ENCODE measurements around the gene EXD1. TPM values are rescaled to one million over a fixed set of nuclear protein-coding genes. Genes with fewer than 3 reads are reported as not detected.
A peak's percentile ranks its signal among the peaks of the same experiment; 100 is the strongest.

EXD1 gene
- total and polyA plus RNA-seq, 2 experiments from 2014 or later: 0.07 TPM; not detected in 1

DNA sequence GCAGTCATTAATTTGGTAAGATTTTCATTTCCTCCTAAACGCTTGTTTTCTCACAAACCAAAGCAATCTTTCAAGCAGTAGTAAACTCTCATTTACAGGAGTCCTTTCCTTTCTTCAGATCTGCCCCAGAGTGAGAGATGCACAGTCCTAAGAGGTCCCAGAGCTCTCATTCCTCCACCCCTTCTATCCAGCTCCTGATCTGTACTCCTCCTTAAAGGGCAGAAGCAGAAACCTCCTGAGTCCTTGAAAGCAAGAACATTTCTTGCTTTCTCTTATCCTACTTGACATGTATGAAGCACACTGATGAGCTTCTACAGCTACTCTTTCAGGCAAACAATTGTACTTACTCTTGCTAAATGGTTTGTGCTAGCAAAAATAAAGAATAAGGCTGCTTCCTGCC is 11.7 kb downstream of the EXD1 start:
- Histone ChIP-seq H3K9me2 (ENCODE audit: insufficient read depth) (no peaks in the 10 kb centered on the region), H3K27ac (ENCODE audit: low read depth) (peak overlapping the region; percentile 39), H3K79me2 (replicated peaks; ENCODE audit: insufficient read depth) (no peaks in the 10 kb centered on the region), H3F3A (replicated peaks; ENCODE audit: low read depth) (no peaks in the 10 kb centered on the region), H4K20me1 (replicated peaks; ENCODE audit: insufficient read depth) (no peaks in the 10 kb centered on the region), H3K4me3 (0 out of 2 replicates have a peak overlapping the region, but pooled peaks have one; percentile 0), H2AFZ (peak overlapping the region; percentile 28), H3K27me3 (ENCODE audit: insufficient read depth) (no peaks in the 10 kb centered on the region), H3K4me1 (ENCODE audit: insufficient read depth) (peaks cover 15% of the 10 kb centered on the region), H3K36me3 (ENCODE audit: insufficient read depth) (no peaks in the 10 kb centered on the region), H3K4me2 (peak overlapping the region; percentile 28)
- Mint-ChIP-seq H3K27ac (peak overlapping the region; percentile 55), H3K4me1 (peaks cover 16% of the 10 kb centered on the region), H3K27me3 (ENCODE audit: insufficient read depth, low read depth, poor library complexity) (peaks cover 7% of the 10 kb centered on the region), H3K4me3 (no peak overlapping the region), H3K36me3 (ENCODE audit: low read depth) (no peaks in the 10 kb centered on the region), H3K9me3 (no peaks in the 10 kb centered on the region; the same call in 2 of the 3 replicates)
- TF ChIP-seq STAT1 (IDR thresholded peaks at IDR 0.05; ENCODE audit: unreplicated experiment): no peak
- no peak for TF ChIP-seq CREB1 (CRISPR knock-in tag; IDR thresholded peaks at IDR 0.05; ENCODE audit: low read depth)
- TF ChIP-seq ZNF114 (CRISPR knock-in tag; IDR thresholded peaks at IDR 0.05): no peak
- TF ChIP-seq, protein P1, sequence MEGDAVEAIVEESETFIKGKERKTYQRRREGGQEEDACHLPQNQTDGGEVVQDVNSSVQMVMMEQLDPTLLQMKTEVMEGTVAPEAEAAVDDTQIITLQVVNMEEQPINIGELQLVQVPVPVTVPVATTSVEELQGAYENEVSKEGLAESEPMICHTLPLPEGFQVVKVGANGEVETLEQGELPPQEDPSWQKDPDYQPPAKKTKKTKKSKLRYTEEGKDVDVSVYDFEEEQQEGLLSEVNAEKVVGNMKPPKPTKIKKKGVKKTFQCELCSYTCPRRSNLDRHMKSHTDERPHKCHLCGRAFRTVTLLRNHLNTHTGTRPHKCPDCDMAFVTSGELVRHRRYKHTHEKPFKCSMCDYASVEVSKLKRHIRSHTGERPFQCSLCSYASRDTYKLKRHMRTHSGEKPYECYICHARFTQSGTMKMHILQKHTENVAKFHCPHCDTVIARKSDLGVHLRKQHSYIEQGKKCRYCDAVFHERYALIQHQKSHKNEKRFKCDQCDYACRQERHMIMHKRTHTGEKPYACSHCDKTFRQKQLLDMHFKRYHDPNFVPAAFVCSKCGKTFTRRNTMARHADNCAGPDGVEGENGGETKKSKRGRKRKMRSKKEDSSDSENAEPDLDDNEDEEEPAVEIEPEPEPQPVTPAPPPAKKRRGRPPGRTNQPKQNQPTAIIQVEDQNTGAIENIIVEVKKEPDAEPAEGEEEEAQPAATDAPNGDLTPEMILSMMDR (conservative IDR thresholded peaks at IDR 0.05; ENCODE audit: low read depth in 2 of 2): no peak
- TF ChIP-seq EZH2phosphoT487 (IDR thresholded peaks at IDR 0.05; ENCODE audit: unreplicated experiment): no peak
- TF ChIP-seq, protein P2, sequence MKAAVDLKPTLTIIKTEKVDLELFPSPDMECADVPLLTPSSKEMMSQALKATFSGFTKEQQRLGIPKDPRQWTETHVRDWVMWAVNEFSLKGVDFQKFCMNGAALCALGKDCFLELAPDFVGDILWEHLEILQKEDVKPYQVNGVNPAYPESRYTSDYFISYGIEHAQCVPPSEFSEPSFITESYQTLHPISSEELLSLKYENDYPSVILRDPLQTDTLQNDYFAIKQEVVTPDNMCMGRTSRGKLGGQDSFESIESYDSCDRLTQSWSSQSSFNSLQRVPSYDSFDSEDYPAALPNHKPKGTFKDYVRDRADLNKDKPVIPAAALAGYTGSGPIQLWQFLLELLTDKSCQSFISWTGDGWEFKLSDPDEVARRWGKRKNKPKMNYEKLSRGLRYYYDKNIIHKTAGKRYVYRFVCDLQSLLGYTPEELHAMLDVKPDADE (IDR thresholded peaks at IDR 0.05): no peak
- no peak for TF ChIP-seq NANOG (IDR thresholded peaks at IDR 0.05; ENCODE audit: borderline replicate concordance)
- no peak for TF ChIP-seq ZNF331 (CRISPR knock-in tag; IDR thresholded peaks at IDR 0.05; ENCODE audit: low read depth)
- no peak for TF ChIP-seq POLR2AphosphoS5 (IDR thresholded peaks at IDR 0.05; ENCODE audit: low read depth)
- no peak for TF ChIP-seq EZH2 (IDR thresholded peaks at IDR 0.05; ENCODE audit: low read depth, unreplicated experiment)
- TF ChIP-seq, protein P3, sequence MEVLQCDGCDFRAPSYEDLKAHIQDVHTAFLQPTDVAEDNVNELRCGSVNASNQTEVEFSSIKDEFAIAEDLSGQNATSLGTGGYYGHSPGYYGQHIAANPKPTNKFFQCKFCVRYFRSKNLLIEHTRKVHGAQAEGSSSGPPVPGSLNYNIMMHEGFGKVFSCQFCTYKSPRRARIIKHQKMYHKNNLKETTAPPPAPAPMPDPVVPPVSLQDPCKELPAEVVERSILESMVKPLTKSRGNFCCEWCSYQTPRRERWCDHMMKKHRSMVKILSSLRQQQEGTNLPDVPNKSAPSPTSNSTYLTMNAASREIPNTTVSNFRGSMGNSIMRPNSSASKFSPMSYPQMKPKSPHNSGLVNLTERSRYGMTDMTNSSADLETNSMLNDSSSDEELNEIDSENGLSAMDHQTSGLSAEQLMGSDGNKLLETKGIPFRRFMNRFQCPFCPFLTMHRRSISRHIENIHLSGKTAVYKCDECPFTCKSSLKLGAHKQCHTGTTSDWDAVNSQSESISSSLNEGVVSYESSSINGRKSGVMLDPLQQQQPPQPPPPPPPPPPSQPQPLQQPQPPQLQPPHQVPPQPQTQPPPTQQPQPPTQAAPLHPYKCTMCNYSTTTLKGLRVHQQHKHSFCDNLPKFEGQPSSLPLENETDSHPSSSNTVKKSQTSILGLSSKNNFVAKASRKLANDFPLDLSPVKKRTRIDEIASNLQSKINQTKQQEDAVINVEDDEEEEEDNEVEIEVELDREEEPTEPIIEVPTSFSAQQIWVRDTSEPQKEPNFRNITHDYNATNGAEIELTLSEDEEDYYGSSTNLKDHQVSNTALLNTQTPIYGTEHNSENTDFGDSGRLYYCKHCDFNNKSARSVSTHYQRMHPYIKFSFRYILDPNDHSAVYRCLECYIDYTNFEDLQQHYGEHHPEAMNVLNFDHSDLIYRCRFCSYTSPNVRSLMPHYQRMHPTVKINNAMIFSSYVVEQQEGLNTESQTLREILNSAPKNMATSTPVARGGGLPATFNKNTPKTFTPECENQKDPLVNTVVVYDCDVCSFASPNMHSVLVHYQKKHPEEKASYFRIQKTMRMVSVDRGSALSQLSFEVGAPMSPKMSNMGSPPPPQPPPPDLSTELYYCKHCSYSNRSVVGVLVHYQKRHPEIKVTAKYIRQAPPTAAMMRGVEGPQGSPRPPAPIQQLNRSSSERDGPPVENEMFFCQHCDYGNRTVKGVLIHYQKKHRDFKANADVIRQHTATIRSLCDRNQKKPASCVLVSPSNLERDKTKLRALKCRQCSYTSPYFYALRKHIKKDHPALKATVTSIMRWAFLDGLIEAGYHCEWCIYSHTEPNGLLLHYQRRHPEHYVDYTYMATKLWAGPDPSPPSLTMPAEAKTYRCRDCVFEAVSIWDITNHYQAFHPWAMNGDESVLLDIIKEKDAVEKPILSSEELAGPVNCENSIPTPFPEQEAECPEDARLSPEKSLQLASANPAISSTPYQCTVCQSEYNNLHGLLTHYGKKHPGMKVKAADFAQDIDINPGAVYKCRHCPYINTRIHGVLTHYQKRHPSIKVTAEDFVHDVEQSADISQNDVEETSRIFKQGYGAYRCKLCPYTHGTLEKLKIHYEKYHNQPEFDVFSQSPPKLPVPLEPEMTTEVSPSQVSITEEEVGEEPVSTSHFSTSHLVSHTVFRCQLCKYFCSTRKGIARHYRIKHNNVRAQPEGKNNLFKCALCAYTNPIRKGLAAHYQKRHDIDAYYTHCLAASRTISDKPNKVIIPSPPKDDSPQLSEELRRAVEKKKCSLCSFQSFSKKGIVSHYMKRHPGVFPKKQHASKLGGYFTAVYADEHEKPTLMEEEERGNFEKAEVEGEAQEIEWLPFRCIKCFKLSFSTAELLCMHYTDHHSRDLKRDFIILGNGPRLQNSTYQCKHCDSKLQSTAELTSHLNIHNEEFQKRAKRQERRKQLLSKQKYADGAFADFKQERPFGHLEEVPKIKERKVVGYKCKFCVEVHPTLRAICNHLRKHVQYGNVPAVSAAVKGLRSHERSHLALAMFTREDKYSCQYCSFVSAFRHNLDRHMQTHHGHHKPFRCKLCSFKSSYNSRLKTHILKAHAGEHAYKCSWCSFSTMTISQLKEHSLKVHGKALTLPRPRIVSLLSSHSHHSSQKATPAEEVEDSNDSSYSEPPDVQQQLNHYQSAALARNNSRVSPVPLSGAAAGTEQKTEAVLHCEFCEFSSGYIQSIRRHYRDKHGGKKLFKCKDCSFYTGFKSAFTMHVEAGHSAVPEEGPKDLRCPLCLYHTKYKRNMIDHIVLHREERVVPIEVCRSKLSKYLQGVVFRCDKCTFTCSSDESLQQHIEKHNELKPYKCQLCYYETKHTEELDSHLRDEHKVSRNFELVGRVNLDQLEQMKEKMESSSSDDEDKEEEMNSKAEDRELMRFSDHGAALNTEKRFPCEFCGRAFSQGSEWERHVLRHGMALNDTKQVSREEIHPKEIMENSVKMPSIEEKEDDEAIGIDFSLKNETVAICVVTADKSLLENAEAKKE (CRISPR knock-in tag; IDR thresholded peaks at IDR 0.05): no peak
- no peak for TF ChIP-seq JUNB (IDR thresholded peaks at IDR 0.05; ENCODE audit: unreplicated experiment)
- TF ChIP-seq, protein P4, sequence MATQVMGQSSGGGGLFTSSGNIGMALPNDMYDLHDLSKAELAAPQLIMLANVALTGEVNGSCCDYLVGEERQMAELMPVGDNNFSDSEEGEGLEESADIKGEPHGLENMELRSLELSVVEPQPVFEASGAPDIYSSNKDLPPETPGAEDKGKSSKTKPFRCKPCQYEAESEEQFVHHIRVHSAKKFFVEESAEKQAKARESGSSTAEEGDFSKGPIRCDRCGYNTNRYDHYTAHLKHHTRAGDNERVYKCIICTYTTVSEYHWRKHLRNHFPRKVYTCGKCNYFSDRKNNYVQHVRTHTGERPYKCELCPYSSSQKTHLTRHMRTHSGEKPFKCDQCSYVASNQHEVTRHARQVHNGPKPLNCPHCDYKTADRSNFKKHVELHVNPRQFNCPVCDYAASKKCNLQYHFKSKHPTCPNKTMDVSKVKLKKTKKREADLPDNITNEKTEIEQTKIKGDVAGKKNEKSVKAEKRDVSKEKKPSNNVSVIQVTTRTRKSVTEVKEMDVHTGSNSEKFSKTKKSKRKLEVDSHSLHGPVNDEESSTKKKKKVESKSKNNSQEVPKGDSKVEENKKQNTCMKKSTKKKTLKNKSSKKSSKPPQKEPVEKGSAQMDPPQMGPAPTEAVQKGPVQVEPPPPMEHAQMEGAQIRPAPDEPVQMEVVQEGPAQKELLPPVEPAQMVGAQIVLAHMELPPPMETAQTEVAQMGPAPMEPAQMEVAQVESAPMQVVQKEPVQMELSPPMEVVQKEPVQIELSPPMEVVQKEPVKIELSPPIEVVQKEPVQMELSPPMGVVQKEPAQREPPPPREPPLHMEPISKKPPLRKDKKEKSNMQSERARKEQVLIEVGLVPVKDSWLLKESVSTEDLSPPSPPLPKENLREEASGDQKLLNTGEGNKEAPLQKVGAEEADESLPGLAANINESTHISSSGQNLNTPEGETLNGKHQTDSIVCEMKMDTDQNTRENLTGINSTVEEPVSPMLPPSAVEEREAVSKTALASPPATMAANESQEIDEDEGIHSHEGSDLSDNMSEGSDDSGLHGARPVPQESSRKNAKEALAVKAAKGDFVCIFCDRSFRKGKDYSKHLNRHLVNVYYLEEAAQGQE (IDR thresholded peaks at IDR 0.05; ENCODE audit: unreplicated experiment): no peak
- ATAC-seq (peak; percentile 65), DNase-seq (ENCODE audit: low spot score) (no peak)

Data from GM23338 (cell line).